SK-N-SH treated with all-trans-retinoic acid at 6 μM for 48 hours (cell line): Measurements from ENCODE around the gene EXD3.
"Not testable (repeated sequence)": the region's sequence is repeated elsewhere in the genome, so short reads cannot be mapped to it uniquely, and the experiment has no call there.

ENCODE experiments used
- ATAC-seq: fragments of 200-7000 bp; cut with Tn5 transposase; 3 replicates; pipeline ENCODE4 v1.9.1; 2020; ENCODE audit warnings: mild to moderate bottlenecking, moderate library complexity
- ARNTL ChIP-seq: fragments of 450-650 bp; formaldehyde crosslinking; IDR thresholded peaks from 2 replicates; pipeline ENCODE4 v1.5.0; 2020; ENCODE audit warnings: low read depth, mild to moderate bottlenecking, moderate library complexity, borderline replicate concordance
- BACH2 ChIP-seq: fragments of 250-450 bp; sonication (Bioruptor Pico); IDR thresholded peaks from 2 replicates; pipeline ENCODE4 v1.9.0; 2021; ENCODE audit warnings: mild to moderate bottlenecking, borderline replicate concordance
- CSDC2 ChIP-seq: fragments of 250-450 bp; sonication (Bioruptor Pico); IDR thresholded peaks from 2 replicates; pipeline ENCODE4 v1.5.0; 2020; ENCODE audit warnings: mild to moderate bottlenecking, moderate library complexity
- ESRRG ChIP-seq: fragments of 250-450 bp; sonication (Bioruptor Pico); IDR thresholded peaks from 2 replicates; pipeline ENCODE4 v1.6.1; 2021; ENCODE audit warnings: mild to moderate bottlenecking
- GLIS3 ChIP-seq: fragments of 250-450 bp; sonication (Bioruptor Pico); IDR thresholded peaks from 2 replicates; pipeline ENCODE4 v1.5.0; 2020; ENCODE audit warnings: mild to moderate bottlenecking, moderate library complexity
- ISL1 ChIP-seq: fragments of 250-450 bp; sonication (Bioruptor Pico); IDR thresholded peaks from 2 replicates; pipeline ENCODE4 v2.1.2; 2022; ENCODE audit warnings: mild to moderate bottlenecking, moderate library complexity
- PPARA ChIP-seq: fragments of 250-450 bp; sonication (Bioruptor Pico); IDR thresholded peaks from 2 replicates; pipeline ENCODE4 v1.5.0; 2020; ENCODE audit warnings: mild to moderate bottlenecking, borderline replicate concordance
- RARB ChIP-seq: fragments of 250-450 bp; sonication (Bioruptor Pico); IDR thresholded peaks from 2 replicates; pipeline ENCODE4 v1.8.0; 2021; ENCODE audit warnings: mild to moderate bottlenecking, moderate library complexity
- SNAI2 ChIP-seq: fragments of 250-450 bp; sonication (Bioruptor Pico); IDR thresholded peaks from 2 replicates; pipeline ENCODE4 v1.5.0; 2020; ENCODE audit warnings: mild to moderate bottlenecking, moderate library complexity
- TCF4 ChIP-seq: fragments of 250-450 bp; sonication (Bioruptor Pico); IDR thresholded peaks from 2 replicates; pipeline ENCODE4 v1.8.0; 2021; ENCODE audit warnings: mild to moderate bottlenecking, moderate library complexity, borderline replicate concordance
- TOX ChIP-seq: fragments of 250-450 bp; sonication (Bioruptor Pico); IDR thresholded peaks from 2 replicates; pipeline ENCODE4 v1.8.0; 2021; ENCODE audit warnings: mild to moderate bottlenecking, moderate library complexity, borderline replicate concordance
- ZC3H10 ChIP-seq: fragments of 250-450 bp; sonication (Bioruptor Pico); IDR thresholded peaks from 2 replicates; pipeline ENCODE4 v1.5.1; 2021; ENCODE audit warnings: mild to moderate bottlenecking, moderate library complexity
- ZFP3 ChIP-seq: fragments of 250-450 bp; sonication (Bioruptor Pico); IDR thresholded peaks from 2 replicates; pipeline ENCODE4 v1.5.0; 2020; ENCODE audit warnings: mild to moderate bottlenecking, moderate library complexity
- ZFP30 ChIP-seq: fragments of 450-650 bp; formaldehyde crosslinking; IDR thresholded peaks from 2 replicates; pipeline ENCODE4 v1.5.0; 2022; ENCODE audit warnings: mild to moderate bottlenecking, moderate library complexity
- ZNF565 ChIP-seq: fragments of 450-650 bp; formaldehyde crosslinking; conservative IDR thresholded peaks from 2 replicates; pipeline ENCODE4 v1.5.0; 2020; ENCODE audit warnings: low read depth, mild to moderate bottlenecking, moderate library complexity
- ZNF70 ChIP-seq: fragments of 450-650 bp; formaldehyde crosslinking; IDR thresholded peaks from 2 replicates; pipeline ENCODE4 v1.5.0; 2020; ENCODE audit warnings: mild to moderate bottlenecking, moderate library complexity
- ZNF8 ChIP-seq: fragments of 450-650 bp; formaldehyde crosslinking; IDR thresholded peaks from 2 replicates; pipeline ENCODE4 v1.5.0; 2020; ENCODE audit warnings: mild to moderate bottlenecking, moderate library complexity
- TF ChIP-seq, protein P1 (sequence below): fragments of 250-450 bp; sonication (Bioruptor Pico); IDR thresholded peaks from 2 replicates; pipeline ENCODE4 v1.8.0; 2020; ENCODE audit warnings: mild to moderate bottlenecking, moderate library complexity, borderline replicate concordance
- TF ChIP-seq, protein P2 (sequence below): fragments of 250-450 bp; sonication (Bioruptor Pico); IDR thresholded peaks from 2 replicates; pipeline ENCODE4 v1.5.1; 2020; ENCODE audit warnings: low read depth, mild to moderate bottlenecking, moderate library complexity
- TF ChIP-seq, protein P3 (sequence below): fragments of 250-450 bp; sonication (Bioruptor Pico); IDR thresholded peaks from 2 replicates; pipeline ENCODE4 v1.8.0; 2021; ENCODE audit warnings: low read depth, mild to moderate bottlenecking, moderate library complexity, borderline replicate concordance
- TF ChIP-seq, protein P4 (sequence below): fragments of 250-450 bp; sonication (Bioruptor Pico); IDR thresholded peaks from 2 replicates; pipeline ENCODE4 v1.5.0; 2020; ENCODE audit warnings: mild to moderate bottlenecking, moderate library complexity

The EXD3 gene

DNA sequence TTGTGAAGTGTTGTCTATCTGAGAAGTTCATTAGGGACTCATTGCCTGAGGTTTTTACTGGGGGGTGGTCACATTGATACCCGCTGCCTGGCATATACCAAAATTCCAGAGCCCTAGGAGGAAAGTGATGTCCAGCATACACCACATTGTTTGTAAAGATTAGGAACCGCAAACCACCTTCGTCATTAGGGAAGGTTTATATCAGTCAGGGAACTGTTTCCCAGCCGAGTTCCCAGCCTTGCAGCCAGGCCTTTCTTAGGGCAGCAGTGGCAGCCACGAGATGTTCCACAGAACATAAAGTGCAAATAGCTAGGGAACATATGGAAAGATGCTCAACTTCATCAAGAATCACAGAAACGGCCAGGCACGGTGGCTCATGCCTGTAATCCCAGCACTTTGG lies 80.5 kb downstream of the EXD3 start:
- no peak for TF ChIP-seq SNAI2 (CRISPR knock-in tag)

DNA sequence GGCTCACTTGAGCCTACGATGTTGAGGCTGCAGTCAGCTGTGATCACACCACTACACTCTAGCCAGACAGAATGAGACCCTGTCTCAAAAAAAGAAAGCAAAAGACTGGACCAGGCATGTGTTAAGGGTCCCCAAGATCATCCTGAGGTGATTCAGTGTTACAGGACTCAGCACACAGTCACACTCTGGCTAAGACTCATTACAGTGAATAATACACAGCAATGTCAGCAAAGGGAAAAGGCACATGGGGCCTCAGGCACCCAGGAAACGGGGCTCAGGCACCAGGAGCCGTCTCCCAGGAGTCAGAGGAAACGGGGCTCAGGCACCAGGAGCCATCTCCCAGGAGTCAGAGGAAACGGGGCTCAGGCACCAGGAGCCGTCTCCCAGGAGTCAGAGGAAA lies 81.7 kb downstream of the EXD3 start:
- TF ChIP-seq TCF4 (no peak), BACH2 (no peak)
- TF ChIP-seq, protein P1, sequence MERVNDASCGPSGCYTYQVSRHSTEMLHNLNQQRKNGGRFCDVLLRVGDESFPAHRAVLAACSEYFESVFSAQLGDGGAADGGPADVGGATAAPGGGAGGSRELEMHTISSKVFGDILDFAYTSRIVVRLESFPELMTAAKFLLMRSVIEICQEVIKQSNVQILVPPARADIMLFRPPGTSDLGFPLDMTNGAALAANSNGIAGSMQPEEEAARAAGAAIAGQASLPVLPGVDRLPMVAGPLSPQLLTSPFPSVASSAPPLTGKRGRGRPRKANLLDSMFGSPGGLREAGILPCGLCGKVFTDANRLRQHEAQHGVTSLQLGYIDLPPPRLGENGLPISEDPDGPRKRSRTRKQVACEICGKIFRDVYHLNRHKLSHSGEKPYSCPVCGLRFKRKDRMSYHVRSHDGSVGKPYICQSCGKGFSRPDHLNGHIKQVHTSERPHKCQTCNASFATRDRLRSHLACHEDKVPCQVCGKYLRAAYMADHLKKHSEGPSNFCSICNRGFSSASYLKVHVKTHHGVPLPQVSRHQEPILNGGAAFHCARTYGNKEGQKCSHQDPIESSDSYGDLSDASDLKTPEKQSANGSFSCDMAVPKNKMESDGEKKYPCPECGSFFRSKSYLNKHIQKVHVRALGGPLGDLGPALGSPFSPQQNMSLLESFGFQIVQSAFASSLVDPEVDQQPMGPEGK (CRISPR knock-in tag) = no peak
- no peak for ATAC-seq

More for the DNA sequence above, 80.5 kb downstream of the EXD3 start:
- no peak for ATAC-seq

DNA sequence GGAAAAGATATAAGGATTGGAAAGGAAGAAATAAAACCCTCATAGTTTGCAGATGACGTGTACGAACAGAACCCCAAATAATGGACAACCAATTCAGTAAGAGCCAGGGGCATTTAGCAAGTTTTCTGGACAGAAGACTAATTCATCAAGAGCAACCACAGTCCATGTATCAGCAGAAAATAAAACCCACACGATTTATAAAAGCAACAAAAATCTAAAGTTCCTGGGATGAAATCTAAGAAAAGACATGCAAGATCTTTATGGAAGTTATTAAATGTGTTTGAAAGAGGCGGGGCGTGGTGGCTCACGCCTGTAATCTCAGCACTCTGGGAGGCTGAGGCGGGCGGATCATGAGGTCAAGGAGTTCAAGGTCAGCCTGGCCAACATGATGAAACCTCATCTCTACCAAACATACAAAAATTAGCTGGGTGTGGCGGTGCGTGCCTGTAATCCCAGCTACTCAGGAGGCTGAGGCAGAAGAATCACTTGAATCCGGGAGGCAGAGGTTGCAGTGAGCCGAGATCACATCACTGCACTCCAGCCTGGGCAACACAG lies 83.0 kb downstream of the EXD3 start:
- ATAC-seq = not testable (repeated sequence)

DNA sequence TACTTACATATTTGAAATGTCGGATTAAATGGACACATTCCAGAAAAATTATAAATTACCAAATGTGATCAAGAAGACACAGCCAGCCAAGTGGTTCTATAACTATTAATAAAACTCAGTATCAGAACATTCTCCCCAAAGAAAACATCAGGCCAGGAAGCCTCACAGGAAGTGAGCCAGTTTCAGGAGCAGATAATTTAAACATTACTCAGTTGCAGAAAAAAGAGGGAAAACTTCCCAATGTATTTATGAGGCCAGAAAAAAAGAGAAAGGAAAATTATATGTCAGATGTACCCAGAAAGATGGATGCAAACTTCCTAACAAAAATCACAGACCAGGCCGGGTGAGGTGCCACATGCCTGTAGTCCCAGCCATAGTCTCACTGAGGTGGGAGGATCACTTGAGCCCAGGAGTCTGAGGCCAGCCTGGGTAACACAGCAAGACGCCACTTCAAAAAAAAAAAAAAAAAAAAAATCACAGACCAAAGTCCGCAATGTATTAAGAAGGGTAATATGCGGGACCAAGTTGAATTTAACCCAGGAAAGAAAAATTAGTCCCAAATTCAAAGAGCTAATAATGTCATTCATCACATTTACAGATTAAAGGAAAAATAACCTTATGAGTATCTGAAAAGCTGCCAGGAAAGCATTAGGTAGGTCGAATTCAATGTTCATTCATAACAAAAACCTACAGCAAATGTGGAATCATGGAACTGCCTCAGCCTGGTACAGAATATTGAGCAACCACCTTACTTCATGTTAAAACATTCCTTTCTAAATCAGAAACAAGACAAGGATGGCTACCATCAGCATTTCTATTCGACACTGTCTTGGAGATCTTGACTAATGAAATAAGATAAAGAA lies 83.7 kb downstream of the EXD3 start:
- TF ChIP-seq, protein P1 (CRISPR knock-in tag) = no peak
- no peak for TF ChIP-seq ZFP3 (CRISPR knock-in tag)
- no peak for TF ChIP-seq ZFP30 (CRISPR knock-in tag)
- TF ChIP-seq SNAI2 (CRISPR knock-in tag) = no peak
- TF ChIP-seq PPARA (CRISPR knock-in tag) = no peak
- TF ChIP-seq TCF4 = no peak
- TF ChIP-seq ESRRG = no peak
- no peak for TF ChIP-seq TOX (CRISPR knock-in tag)
- TF ChIP-seq, protein P2, sequence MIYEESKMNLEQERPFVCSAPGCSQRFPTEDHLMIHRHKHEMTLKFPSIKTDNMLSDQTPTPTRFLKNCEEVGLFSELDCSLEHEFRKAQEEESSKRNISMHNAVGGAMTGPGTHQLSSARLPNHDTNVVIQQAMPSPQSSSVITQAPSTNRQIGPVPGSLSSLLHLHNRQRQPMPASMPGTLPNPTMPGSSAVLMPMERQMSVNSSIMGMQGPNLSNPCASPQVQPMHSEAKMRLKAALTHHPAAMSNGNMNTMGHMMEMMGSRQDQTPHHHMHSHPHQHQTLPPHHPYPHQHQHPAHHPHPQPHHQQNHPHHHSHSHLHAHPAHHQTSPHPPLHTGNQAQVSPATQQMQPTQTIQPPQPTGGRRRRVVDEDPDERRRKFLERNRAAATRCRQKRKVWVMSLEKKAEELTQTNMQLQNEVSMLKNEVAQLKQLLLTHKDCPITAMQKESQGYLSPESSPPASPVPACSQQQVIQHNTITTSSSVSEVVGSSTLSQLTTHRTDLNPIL (CRISPR knock-in tag) = no peak
- TF ChIP-seq, protein P3, sequence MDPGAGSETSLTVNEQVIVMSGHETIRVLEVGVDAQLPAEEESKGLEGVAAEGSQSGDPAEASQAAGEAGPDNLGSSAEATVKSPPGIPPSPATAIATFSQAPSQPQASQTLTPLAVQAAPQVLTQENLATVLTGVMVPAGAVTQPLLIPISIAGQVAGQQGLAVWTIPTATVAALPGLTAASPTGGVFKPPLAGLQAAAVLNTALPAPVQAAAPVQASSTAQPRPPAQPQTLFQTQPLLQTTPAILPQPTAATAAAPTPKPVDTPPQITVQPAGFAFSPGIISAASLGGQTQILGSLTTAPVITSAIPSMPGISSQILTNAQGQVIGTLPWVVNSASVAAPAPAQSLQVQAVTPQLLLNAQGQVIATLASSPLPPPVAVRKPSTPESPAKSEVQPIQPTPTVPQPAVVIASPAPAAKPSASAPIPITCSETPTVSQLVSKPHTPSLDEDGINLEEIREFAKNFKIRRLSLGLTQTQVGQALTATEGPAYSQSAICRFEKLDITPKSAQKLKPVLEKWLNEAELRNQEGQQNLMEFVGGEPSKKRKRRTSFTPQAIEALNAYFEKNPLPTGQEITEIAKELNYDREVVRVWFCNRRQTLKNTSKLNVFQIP (CRISPR knock-in tag) = no peak
- TF ChIP-seq GLIS3 (CRISPR knock-in tag) = no peak
- TF ChIP-seq ISL1 = no peak
- TF ChIP-seq ZC3H10 (CRISPR knock-in tag) = no peak
- TF ChIP-seq RARB (CRISPR knock-in tag) = no peak
- TF ChIP-seq ARNTL (CRISPR knock-in tag) = no peak
- ATAC-seq = no peak

DNA sequence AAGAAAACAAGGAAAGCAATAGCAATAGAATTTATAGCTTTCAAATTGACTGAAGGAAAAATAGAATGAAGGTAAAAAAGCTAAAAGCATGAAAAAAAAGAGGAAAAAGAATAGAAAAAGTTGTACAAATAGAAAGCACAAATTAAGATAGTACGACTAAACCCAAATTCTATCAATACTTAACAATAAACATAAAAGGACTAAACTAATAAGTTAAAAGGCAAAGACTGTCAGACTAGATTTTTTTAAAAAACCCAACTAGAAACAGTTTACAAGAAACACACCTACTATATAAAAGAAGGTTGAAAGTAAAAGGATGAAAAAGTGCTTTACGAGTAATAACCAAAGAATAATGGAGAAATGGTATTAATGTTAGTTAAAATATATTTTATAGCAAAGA lies 86.2 kb downstream of the EXD3 start:
- ATAC-seq = no peak
- TF ChIP-seq, protein P4, sequence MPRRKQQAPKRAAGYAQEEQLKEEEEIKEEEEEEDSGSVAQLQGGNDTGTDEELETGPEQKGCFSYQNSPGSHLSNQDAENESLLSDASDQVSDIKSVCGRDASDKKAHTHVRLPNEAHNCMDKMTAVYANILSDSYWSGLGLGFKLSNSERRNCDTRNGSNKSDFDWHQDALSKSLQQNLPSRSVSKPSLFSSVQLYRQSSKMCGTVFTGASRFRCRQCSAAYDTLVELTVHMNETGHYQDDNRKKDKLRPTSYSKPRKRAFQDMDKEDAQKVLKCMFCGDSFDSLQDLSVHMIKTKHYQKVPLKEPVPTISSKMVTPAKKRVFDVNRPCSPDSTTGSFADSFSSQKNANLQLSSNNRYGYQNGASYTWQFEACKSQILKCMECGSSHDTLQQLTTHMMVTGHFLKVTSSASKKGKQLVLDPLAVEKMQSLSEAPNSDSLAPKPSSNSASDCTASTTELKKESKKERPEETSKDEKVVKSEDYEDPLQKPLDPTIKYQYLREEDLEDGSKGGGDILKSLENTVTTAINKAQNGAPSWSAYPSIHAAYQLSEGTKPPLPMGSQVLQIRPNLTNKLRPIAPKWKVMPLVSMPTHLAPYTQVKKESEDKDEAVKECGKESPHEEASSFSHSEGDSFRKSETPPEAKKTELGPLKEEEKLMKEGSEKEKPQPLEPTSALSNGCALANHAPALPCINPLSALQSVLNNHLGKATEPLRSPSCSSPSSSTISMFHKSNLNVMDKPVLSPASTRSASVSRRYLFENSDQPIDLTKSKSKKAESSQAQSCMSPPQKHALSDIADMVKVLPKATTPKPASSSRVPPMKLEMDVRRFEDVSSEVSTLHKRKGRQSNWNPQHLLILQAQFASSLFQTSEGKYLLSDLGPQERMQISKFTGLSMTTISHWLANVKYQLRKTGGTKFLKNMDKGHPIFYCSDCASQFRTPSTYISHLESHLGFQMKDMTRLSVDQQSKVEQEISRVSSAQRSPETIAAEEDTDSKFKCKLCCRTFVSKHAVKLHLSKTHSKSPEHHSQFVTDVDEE (CRISPR knock-in tag) = no peak
- no peak for TF ChIP-seq ZC3H10 (CRISPR knock-in tag)
- TF ChIP-seq, protein P1 (CRISPR knock-in tag) = no peak
- TF ChIP-seq ZNF8 = no peak
- TF ChIP-seq RARB (CRISPR knock-in tag) = no peak
- no peak for TF ChIP-seq ISL1
- TF ChIP-seq ZFP30 (CRISPR knock-in tag) = no peak
- TF ChIP-seq ARNTL (CRISPR knock-in tag) = no peak
- no peak for TF ChIP-seq ZNF565 (CRISPR knock-in tag)
- no peak for TF ChIP-seq ZFP3 (CRISPR knock-in tag)
- TF ChIP-seq ZNF70 (CRISPR knock-in tag) = no peak
- no peak for TF ChIP-seq CSDC2 (CRISPR knock-in tag)
